Spinal cord (tissue), 10 donors: ENCODE results near the gene CENPA. TPM values are rescaled to one million over a fixed set of nuclear protein-coding genes. Genes with fewer than 3 reads are reported as not detected.

Source experiments
- DNase-seq, 6 donors: peaks; one replicate each; pipeline versions ENCODE4 v3.0.0 to v3.0.0-alpha.2; 2013 to 2015; ENCODE audit warnings: low spot score in 6 of 6, low read depth in 4 of 6
- H3K27ac ChIP-seq: one replicate; pipeline ENCODE4 v1.5.1; 2013; ENCODE audit warnings: low read depth, low read length, control low read depth
- H3K27me3 ChIP-seq: one replicate; pipeline ENCODE4 v1.6.1; 2013; ENCODE audit warnings: low read length; ENCODE audit not compliant: control insufficient read depth, insufficient read depth
- H3K36me3 ChIP-seq: one replicate; pipeline ENCODE4 v1.6.1; 2013; ENCODE audit warnings: low read length; ENCODE audit not compliant: control insufficient read depth, insufficient read depth
- H3K4me1 ChIP-seq: one replicate; pipeline ENCODE4 v1.6.1; 2013; ENCODE audit warnings: low read length; ENCODE audit not compliant: control insufficient read depth, insufficient read depth
- H3K4me3 ChIP-seq: one replicate; pipeline ENCODE4 v1.5.1; 2013; ENCODE audit warnings: low read depth, low read length, control low read depth
- H3K9me3 ChIP-seq: one replicate; pipeline ENCODE4 v1.6.1; 2013; ENCODE audit warnings: low read length; ENCODE audit not compliant: control insufficient read depth, insufficient read depth
- whole genome bisulfite sequencing: methylation state at CpG from one replicate; pipeline ENCODE4 v1.1.5; 2013; ENCODE audit warnings: missing lambda C conversion rate; ENCODE audit not compliant: insufficient coverage; 5-methylcytosine and 5-hydroxymethylcytosine counted together
- polyA plus RNA-seq, 2 donors: library from polyadenylated mRNA; unstranded; fragments of 120-200 nt; gene quantifications; one replicate each; pipeline ENCODE4 v1.2.1, GENCODE V29; 2013; ENCODE audit not compliant: insufficient read length in 2 of 2
- total RNA-seq, 2 donors: library from RNA; depleted of rRNA in 1 of 2; stranded (reverse); fragments of 120-200 nt in 1 of 2; fragments of >200 nt in 1 of 2; gene quantifications; one replicate each; pipeline versions ENCODE4 v1.2.3 to v1.2.4, GENCODE V29; 2013 to 2014
- donor health status: healthy.

The CENPA gene
- total and polyA plus RNA-seq, 4 donors: 2.8 to 7.4 (median 5.3) TPM

DNA sequence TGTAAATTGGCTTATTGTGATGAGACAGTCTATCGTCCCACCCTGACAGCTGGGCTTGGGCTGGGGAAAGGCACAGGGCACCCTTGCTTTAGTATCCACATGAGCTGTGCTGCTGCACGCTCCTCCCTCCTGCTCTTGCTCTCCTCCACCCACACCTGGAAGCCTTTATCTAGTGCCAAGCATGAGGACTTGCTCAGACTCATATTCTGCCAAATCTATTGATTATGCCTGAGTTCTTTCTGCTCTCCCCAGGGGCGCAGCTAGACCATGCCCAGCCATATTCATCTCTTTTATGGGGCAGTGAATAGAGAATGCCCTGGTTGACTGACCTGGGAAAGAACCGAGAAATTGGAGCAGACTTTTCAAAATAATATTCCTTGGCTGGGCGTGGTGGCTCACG is 33.1 kb downstream of the CENPA start:
- no peaks in the 10 kb centered on the region for H3K4me1 ChIP-seq
- no peak overlapping the region for H3K27ac ChIP-seq
- H3K4me3 ChIP-seq: no peak overlapping the region
- no peaks in the 10 kb centered on the region for H3K36me3 ChIP-seq
- no peaks in the 10 kb centered on the region for H3K27me3 ChIP-seq
- peak in 1 of 6 donors; percentile 6 for DNase-seq
- no peaks in the 10 kb centered on the region for H3K9me3 ChIP-seq
- 60% methylated on average over 2 of the region's 6 CpGs for WGBS

DNA sequence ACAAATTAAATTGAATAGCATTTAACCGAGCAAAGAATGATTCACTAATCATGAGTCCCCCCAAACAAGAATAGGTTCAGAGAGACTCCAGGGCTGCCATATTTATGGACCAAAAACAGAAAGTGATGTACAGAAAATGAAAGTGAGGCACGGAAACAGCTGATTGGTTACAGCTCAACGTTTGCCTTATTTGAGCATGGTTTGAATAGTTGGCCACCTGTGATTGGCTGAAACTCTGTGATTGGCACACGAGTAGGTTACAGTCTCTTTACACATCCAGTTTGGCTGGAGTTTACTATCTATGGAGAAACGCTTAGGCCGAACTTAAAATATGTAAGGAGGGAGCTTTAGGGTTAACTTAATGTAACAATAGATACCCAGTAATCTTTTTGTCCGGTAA is 35.1 kb downstream of the CENPA start:
- no peak overlapping the region for H3K27ac ChIP-seq
- DNase-seq: no peak
- no peaks in the 10 kb centered on the region for H3K4me1 ChIP-seq
- no peaks in the 10 kb centered on the region for H3K36me3 ChIP-seq
- no peaks in the 10 kb centered on the region for H3K27me3 ChIP-seq
- H3K9me3 ChIP-seq: no peaks in the 10 kb centered on the region
- WGBS: 80% methylated on average over 2 of the region's 7 CpGs
- no peak overlapping the region for H3K4me3 ChIP-seq

DNA sequence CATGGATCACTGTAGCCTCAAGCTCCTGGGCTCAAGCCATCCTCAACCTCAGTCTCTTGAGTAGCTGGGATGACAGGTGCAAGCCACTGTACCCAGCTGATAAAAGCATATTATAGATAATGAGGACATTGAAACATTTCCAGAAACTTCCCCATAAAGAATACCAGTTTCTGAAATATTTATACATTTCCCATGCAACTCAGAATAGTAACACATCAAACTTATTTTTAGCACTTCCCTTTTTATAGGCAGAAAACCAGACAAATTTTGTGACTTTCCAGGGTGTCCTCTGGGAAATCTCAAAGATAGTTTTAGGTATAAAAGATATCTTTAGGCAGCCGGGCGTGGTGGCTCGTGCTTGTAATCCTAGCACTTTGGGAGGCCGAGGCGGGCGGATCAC is 37.0 kb downstream of the CENPA start:
- WGBS: 90% methylated on average over 2 of the region's 6 CpGs
- no peaks in the 10 kb centered on the region for H3K36me3 ChIP-seq
- H3K9me3 ChIP-seq: no peaks in the 10 kb centered on the region
- DNase-seq: no peak
- no peaks in the 10 kb centered on the region for H3K4me1 ChIP-seq
- no peak overlapping the region for H3K4me3 ChIP-seq
- no peaks in the 10 kb centered on the region for H3K27me3 ChIP-seq
- no peak overlapping the region for H3K27ac ChIP-seq

DNA sequence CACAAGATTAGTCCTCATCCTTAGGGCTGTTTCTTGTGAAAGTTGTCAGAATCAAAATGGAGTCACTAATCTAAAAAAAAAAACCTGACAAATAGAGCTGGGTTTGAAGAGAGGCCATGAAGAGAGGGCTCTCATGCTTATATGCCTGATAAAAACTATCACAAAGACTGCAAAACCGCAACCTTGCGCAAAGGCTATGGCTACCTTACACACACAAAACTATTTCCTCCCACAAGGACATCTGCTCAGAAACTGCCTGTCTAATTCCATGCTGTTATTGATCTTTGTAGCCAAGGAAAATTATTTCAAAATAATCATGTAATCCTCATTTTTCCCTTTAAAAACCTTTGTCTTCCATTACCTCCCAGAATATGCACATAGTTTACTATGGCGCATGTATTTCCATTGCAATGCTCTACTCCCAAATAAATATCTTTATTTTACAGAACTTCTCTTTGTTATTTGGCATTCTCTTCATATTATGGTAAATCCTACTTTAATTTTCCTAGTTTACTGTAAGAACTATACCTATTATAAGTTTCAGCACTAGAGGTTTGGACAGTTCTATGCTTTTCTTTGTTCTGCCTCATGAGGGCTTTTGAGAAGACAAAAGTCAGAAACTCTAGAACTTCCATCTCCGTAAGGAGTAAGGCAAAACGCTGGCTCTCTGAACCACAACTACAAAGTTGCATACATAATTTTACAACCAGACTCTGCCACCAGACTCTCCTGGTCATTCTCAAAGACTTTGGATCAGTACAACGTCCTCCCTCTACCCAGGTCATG is 52.5 kb downstream of the CENPA start:
- Histone ChIP-seq H3K27me3 (peaks cover 3% of the 10 kb centered on the region), H3K9me3 (no peaks in the 10 kb centered on the region), H3K36me3 (no peaks in the 10 kb centered on the region), H3K27ac (no peak overlapping the region), H3K4me3 (no peak overlapping the region), H3K4me1 (no peaks in the 10 kb centered on the region)
- DNase-seq: no peak
- 62% methylated on average over 3 of the region's 6 CpGs for WGBS

DNA sequence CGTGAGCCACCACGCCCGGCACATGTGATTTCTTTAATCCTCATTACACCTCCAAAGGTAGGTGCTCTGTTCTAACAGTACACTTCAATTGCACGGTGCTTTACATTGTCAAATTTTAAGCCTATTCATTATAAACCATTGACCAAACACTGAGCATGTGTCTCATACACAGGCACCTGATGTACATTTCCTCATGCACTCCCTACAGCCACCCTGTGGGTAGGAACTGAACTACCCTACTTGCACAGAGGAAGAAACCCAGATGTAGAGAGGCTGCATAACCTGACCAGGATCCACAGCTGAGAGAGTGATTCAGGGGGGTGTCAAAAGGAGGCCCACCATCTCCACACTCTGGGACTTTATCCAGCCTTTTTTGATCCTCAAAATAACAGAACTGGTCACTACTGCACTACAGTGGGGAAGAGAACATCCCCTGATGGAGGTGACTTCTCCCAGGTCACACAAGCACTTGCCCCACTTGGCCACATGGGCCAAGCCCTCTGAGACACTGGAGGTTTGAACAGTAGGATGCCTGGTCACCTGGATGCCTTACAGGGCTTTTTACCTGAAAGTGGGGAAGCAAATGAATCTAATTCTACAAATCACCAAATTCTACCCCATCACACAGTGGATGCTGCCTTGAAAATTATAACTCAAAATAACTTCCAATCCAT is 55.2 kb downstream of the CENPA start:
- Histone ChIP-seq H3K4me1 (peaks cover 1% of the 10 kb centered on the region), H3K4me3 (no peak overlapping the region), H3K27ac (no peak overlapping the region), H3K9me3 (no peaks in the 10 kb centered on the region), H3K27me3 (peaks cover 12% of the 10 kb centered on the region), H3K36me3 (no peaks in the 10 kb centered on the region)
- WGBS: 91% methylated on average over 4 of the region's 4 CpGs
- DNase-seq: no peak

DNA sequence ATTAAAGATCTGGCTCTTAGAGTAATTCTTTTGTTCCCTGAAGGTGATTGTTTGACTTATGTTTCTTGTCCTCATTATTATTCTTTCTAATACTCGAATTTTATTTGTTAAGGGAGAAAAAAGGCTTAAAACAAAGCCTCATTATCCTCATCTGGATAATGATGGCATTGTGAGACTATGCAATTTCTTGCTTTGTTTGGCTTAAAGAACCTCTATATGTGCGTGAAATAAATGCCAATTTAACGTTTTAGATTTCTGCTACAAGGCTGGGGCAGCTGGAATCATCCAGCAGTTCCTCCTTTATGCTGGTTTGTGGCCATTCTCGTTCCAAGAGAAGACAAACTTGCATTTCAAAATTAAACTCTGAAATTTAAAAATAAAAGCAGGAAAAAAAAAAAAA is 57.2 kb downstream of the CENPA start:
- no peaks in the 10 kb centered on the region for H3K9me3 ChIP-seq
- H3K4me3 ChIP-seq: no peak overlapping the region
- H3K4me1 ChIP-seq: peaks cover 14% of the 10 kb centered on the region
- DNase-seq: no peak
- H3K36me3 ChIP-seq: no peaks in the 10 kb centered on the region
- no peak overlapping the region for H3K27ac ChIP-seq
- WGBS: 20% methylated on average over 1 of the region's 4 CpGs
- H3K27me3 ChIP-seq: peaks cover 22% of the 10 kb centered on the region

Other genes starting within 250 kb of the CENPA start
- under 1 TPM; 0.50 to 0.83 TPM for gene CIB4, start 144.7 kb upstream of the CENPA start, total RNA-seq
- gene CIB4, start 144.7 kb upstream of the CENPA start, polyA plus RNA-seq: under 1 TPM in 1 of 2 donors, not detected in 1; 0.27 TPM
- gene KCNK3, start 93.3 kb upstream of the CENPA start, total RNA-seq: 10 to 100 TPM in 1 of 2 donors, 1 to 10 TPM in 1; 6.2 to 13.4 TPM
- 10 to 100 TPM; 35.4 to 36.0 TPM for gene KCNK3, start 93.3 kb upstream of the CENPA start, polyA plus RNA-seq
- 10 to 100 TPM; 21.1 to 23.8 TPM for gene SLC35F6, start 21.8 kb upstream of the CENPA start, total RNA-seq
- 10 to 100 TPM; 23.2 to 23.4 TPM for gene SLC35F6, start 21.8 kb upstream of the CENPA start, polyA plus RNA-seq
- 10 to 100 TPM; 30.6 to 56.5 TPM for gene DPYSL5, start 62.1 kb downstream of the CENPA start, total RNA-seq
- 100 to 1,000 TPM; 225 to 226 TPM for gene DPYSL5, start 62.1 kb downstream of the CENPA start, polyA plus RNA-seq
- 10 to 100 TPM; 21.2 to 37.0 TPM for gene MAPRE3, start 184.6 kb downstream of the CENPA start, total RNA-seq
- gene MAPRE3, start 184.6 kb downstream of the CENPA start, polyA plus RNA-seq: 100 to 1,000 TPM; 193 to 200 TPM
- 10 to 100 TPM; 18.2 to 36.2 TPM for gene TMEM214, start 246.9 kb downstream of the CENPA start, total RNA-seq
- 10 to 100 TPM; 44.0 to 60.3 TPM for gene TMEM214, start 246.9 kb downstream of the CENPA start, polyA plus RNA-seq